HepG2 (cell line): ENCODE results near the gene EBF3. TPM values are rescaled to one million over a fixed set of nuclear protein-coding genes. Genes with fewer than 3 reads are reported as not detected.

Experiments
- ATAC-seq: fragments of 200-7000 bp; cut with Tn5 transposase; 3 replicates; pipeline ENCODE4 v1.9.1; 2020; ENCODE audit warnings: mild to moderate bottlenecking, moderate library complexity
- BruUV-seq: library from RNA; stranded (reverse); fragments of 400-500 nt; replicated peaks from 2 replicates; lab custom pipeline; 2021; lab: Mats Ljungman, UMichigan
- CTCF ChIA-PET: fragments of 300-600 bp; formaldehyde crosslinking; extraction: SDS; loops from one replicate; lab custom pipeline; 2021; ENCODE audit warnings: low total read pairs, inconsistent platforms, low intra/inter-chr PET ratio; lab: Yijun Ruan, JAX
- POLR2A ChIA-PET: fragments of 350-600 bp; sonication (Branson Sonifier 250); formaldehyde crosslinking; loops from one replicate; lab custom pipeline; 2020; ENCODE audit warnings: antibody characterized with exemption, inconsistent platforms; lab: Yijun Ruan, JAX
- DNase-seq: peaks from one replicate; pipeline ENCODE4 v3.0.0-alpha.2; 2015; ENCODE audit warnings: low spot score
- FAIRE-seq: peaks from 3 replicates; lab custom pipeline; 2011; peaks lifted over from hg19 to GRCh38; lab: Jason Lieb, UNC
- H2AFZ ChIP-seq: one replicate; pipeline ENCODE4 v1.6.1; 2011; ENCODE audit warnings: low read length, inconsistent platforms
- H3K27ac ChIP-seq: fragments of 300-600 bp; 3 replicates; pipeline ENCODE4 v1.8.0; 2011; ENCODE audit warnings: mixed run types, mild to moderate bottlenecking, mixed read lengths, low read length, inconsistent platforms; ENCODE audit not compliant: insufficient read depth; ENCODE audit errors: extremely low read length
- H3K27me3 ChIP-seq, 2 experiments: fragments of 200-600 bp in 1 of 2; 2 replicates in 1 of 2; 3 replicates in 1 of 2; pipeline versions ENCODE4 v1.6.0 to v1.8.0; 2011; ENCODE audit warnings: low read length in 2 of 2, mild to moderate bottlenecking in 2 of 2, moderate library complexity in 2 of 2, inconsistent platforms in 1 of 2; ENCODE audit not compliant: insufficient read depth in 2 of 2, control insufficient read depth in 1 of 2
- H3K36me3 ChIP-seq, 2 experiments: fragments of 200-600 bp in 1 of 2; replicated peaks in 1 of 2; 2 replicates in 1 of 2; 3 replicates in 1 of 2; pipeline versions ENCODE4 v1.5.1 to v1.8.0; 2011; ENCODE audit warnings: low read length in 2 of 2, inconsistent platforms in 1 of 2; ENCODE audit not compliant: insufficient read depth in 2 of 2, control insufficient read depth in 1 of 2
- H3K4me1 ChIP-seq: 2 replicates; pipeline ENCODE4 v1.5.1; 2012; ENCODE audit warnings: low read length, inconsistent platforms; ENCODE audit not compliant: insufficient read depth
- H3K4me2 ChIP-seq: 2 replicates; pipeline ENCODE4 v1.6.0; 2011; ENCODE audit warnings: low read depth, low read length, inconsistent platforms
- H3K4me3 ChIP-seq, 3 experiments: fragments of 200-600 bp in 1 of 3; sonication (generic), shearing (Covaris generic) in 1 of 3; replicated peaks in 1 of 3; 2 replicates each; pipeline ENCODE4 v1.5.1; 2011 to 2016; ENCODE audit warnings: low read length in 3 of 3, inconsistent platforms in 2 of 3, low read depth in 2 of 3, mild to moderate bottlenecking in 2 of 3, control low read depth in 1 of 3, mixed read lengths in 1 of 3; ENCODE audit not compliant: insufficient read depth in 1 of 3
- H3K79me2 ChIP-seq: one replicate; pipeline ENCODE4 v1.6.1; 2011; ENCODE audit warnings: low read length, inconsistent platforms; ENCODE audit not compliant: insufficient read depth
- H3K9ac ChIP-seq: 2 replicates; pipeline ENCODE4 v1.6.0; 2011; ENCODE audit warnings: mild to moderate bottlenecking, low read depth, low read length, inconsistent platforms; ENCODE audit not compliant: insufficient read depth
- H3K9me3 ChIP-seq: 2 replicates; pipeline ENCODE4 v1.5.1; 2012; ENCODE audit warnings: mild to moderate bottlenecking, low read length
- H4K20me1 ChIP-seq: 2 replicates; pipeline ENCODE4 v1.6.0; 2011; ENCODE audit warnings: inconsistent platforms, mild to moderate bottlenecking, low read length, moderate library complexity; ENCODE audit not compliant: insufficient read depth
- BRF2 ChIP-seq: sonication (generic); formaldehyde crosslinking; IDR thresholded peaks from 2 replicates; pipeline ENCODE4 v1.8.1; 2022; ENCODE audit warnings: mild to moderate bottlenecking, missing genetic modification reagents
- FOXJ3 ChIP-seq: sonication (generic); formaldehyde crosslinking; IDR thresholded peaks from 2 replicates; pipeline ENCODE4 v1.4.0; 2020; ENCODE audit warnings: missing genetic modification reagents, mild to moderate bottlenecking, borderline replicate concordance
- NBN ChIP-seq: fragments of 450-650 bp; conservative IDR thresholded peaks from 2 replicates; pipeline ENCODE4 v1.6.1; 2017
- NR2F6 ChIP-seq, 2 experiments: IDR thresholded peaks; 2 replicates each; pipeline ENCODE4 v1.6.1; 2016; ENCODE audit warnings: antibody characterized with exemption in 1 of 2, mild to moderate bottlenecking in 1 of 2
- PREB ChIP-seq: sonication (generic); formaldehyde crosslinking; IDR thresholded peaks from 2 replicates; pipeline ENCODE4 v1.4.0; 2020; ENCODE audit warnings: missing genetic modification reagents
- TOPORS ChIP-seq: sonication (generic); formaldehyde crosslinking; IDR thresholded peaks from 2 replicates; pipeline ENCODE4 v1.8.0; 2023; ENCODE audit warnings: mild to moderate bottlenecking, missing genetic modification reagents
- TP53 ChIP-seq: sonication (generic); formaldehyde crosslinking; conservative IDR thresholded peaks from 2 replicates; pipeline ENCODE4 v1.4.0; 2020; ENCODE audit warnings: missing genetic modification reagents
- ZC3H13 ChIP-seq: sonication (generic); formaldehyde crosslinking; IDR thresholded peaks from 2 replicates; pipeline ENCODE4 v1.8.1; 2023; ENCODE audit warnings: mild to moderate bottlenecking, missing genetic modification reagents, moderate library complexity
- ZFY ChIP-seq: sonication (generic); formaldehyde crosslinking; IDR thresholded peaks from 2 replicates; pipeline ENCODE4 v1.4.0; 2020; ENCODE audit warnings: missing genetic modification reagents
- ZNF224 ChIP-seq: sonication (generic); formaldehyde crosslinking; IDR thresholded peaks from 2 replicates; pipeline ENCODE4 v1.5.0; 2020; ENCODE audit warnings: mild to moderate bottlenecking, missing genetic modification reagents
- ZNF431 ChIP-seq: sonication (generic); formaldehyde crosslinking; IDR thresholded peaks from 2 replicates; pipeline ENCODE4 v1.9.0; 2022; ENCODE audit warnings: missing genetic modification reagents, low read depth, mild to moderate bottlenecking, borderline replicate concordance
- ZNF549 ChIP-seq: sonication (generic); formaldehyde crosslinking; IDR thresholded peaks from 2 replicates; pipeline ENCODE4 v1.5.0; 2020; ENCODE audit warnings: missing genetic modification reagents
- ZNF598 ChIP-seq: sonication (generic); formaldehyde crosslinking; IDR thresholded peaks from 2 replicates; pipeline ENCODE4 v1.5.1; 2020; ENCODE audit warnings: mild to moderate bottlenecking, missing genetic modification reagents, borderline replicate concordance
- ZSCAN21 ChIP-seq: sonication (generic); formaldehyde crosslinking; IDR thresholded peaks from 2 replicates; pipeline ENCODE4 v1.8.0; 2022; ENCODE audit warnings: mild to moderate bottlenecking, missing genetic modification reagents, moderate library complexity, borderline replicate concordance
- in situ Hi-C: cut with HindIII; loops from 2 replicates; pipeline ENCODE4 v1.10.0; 2017; ENCODE audit warnings: low pct_unique_long_range_greater_than_20kb; ENCODE audit not compliant: extremely low pct_ligation_motif_present
- intact Hi-C: fragments of 100-400 bp; cut with micrococcal nuclease; formaldehyde crosslinking; loops from one replicate; pipeline ENCODE4 v1.10.0; 2022; ENCODE audit not compliant: unreplicated experiment
- polyA plus RNA-seq, 8 experiments: library from polyadenylated mRNA; depleted of rRNA in 3 of 8; stranded (reverse) in 7 of 8; unstranded in 1 of 8; fragments of >200 nt; fragmentation: Illumina TruSeq in 4 of 8; extraction: Trizol in 4 of 8; gene quantifications; 2 replicates each; pipeline versions ENCODE4 v1.2.1 to v1.2.3, GENCODE V29; 2011 to 2016; ENCODE audit warnings: low read depth in 4 of 8, missing spikeins in 1 of 8, mixed read lengths in 1 of 8; ENCODE audit not compliant: insufficient read depth in 1 of 8
- total RNA-seq, 5 experiments: library from RNA; depleted of rRNA; stranded (reverse); fragments of >200 nt; fragmentation: Illumina TruSeq; extraction: Trizol; gene quantifications; 2 replicates each; pipeline ENCODE4 v1.2.3, GENCODE V29; 2016; ENCODE audit warnings: low read depth in 1 of 5

Gene EBF3
- total and polyA plus RNA-seq, 2 of the 13 experiments (the other 11 are each of a cell fraction or from before 2014, with no cell fraction given) = not detected

- H4K20me1 ChIP-seq = no peaks in the 10 kb centered on the region
- intact Hi-C loops (no loop called here), in situ Hi-C loops (no loop called here)
- no peak for TF ChIP-seq ZNF431 (CRISPR knock-in tag)
- no peak for TF ChIP-seq ZNF598 (CRISPR knock-in tag)
- no peak for TF ChIP-seq ZNF549 (CRISPR knock-in tag)
- TF ChIP-seq TOPORS (CRISPR knock-in tag) = no peak
- no peak for TF ChIP-seq BRF2
- no peak for TF ChIP-seq NR2F6 (IDR thresholded peaks at IDR 0.05)
- no peak for TF ChIP-seq NR2F6 (CRISPR knock-in tag; IDR thresholded peaks at IDR 0.05)
- no peak for TF ChIP-seq NBN
- TF ChIP-seq ZFY (CRISPR knock-in tag) = no peak
- TF ChIP-seq ZC3H13 (CRISPR knock-in tag) = no peak
- no peak for TF ChIP-seq FOXJ3 (CRISPR knock-in tag)
- TF ChIP-seq ZNF224 = no peak
- TF ChIP-seq ZSCAN21 (CRISPR knock-in tag) = no peak
- TF ChIP-seq TP53 = no peak
- TF ChIP-seq PREB = no peak
- no peak overlapping the region for H3K4me3 ChIP-seq
- CTCF ChIA-PET = no interaction called here
- ATAC-seq (no peak), DNase-seq (no peak), FAIRE-seq (no peak)
- no peak overlapping the region for H3K27ac ChIP-seq
- no peaks in the 10 kb centered on the region for H3K79me2 ChIP-seq
- no peaks in the 10 kb centered on the region for H3K4me1 ChIP-seq
- POLR2A ChIA-PET = no interaction called here
- H3K9ac ChIP-seq = no peak overlapping the region
- H3K27me3 ChIP-seq = peaks cover 0 to under 1% of the 10 kb centered on the region in 2 experiments; a peak in 1 of 5 replicates
- no TSS peak for BruUV-seq
- H3K4me2 ChIP-seq = no peak overlapping the region
- no peaks in the 10 kb centered on the region for H3K9me3 ChIP-seq
- H2AFZ ChIP-seq = no peak overlapping the region
- H3K36me3 ChIP-seq = no peaks in the 10 kb centered on the region
Observed at GRCh38 chr10:129982825-129983224, 18.8 kb upstream of the EBF3 start.
